ENCODE data around the gene LUC7L3.
"Not testable (repeated sequence)": the region's sequence is repeated elsewhere in the genome, so short reads cannot be mapped to it uniquely, and the experiment has no call there.

Gene LUC7L3

DNA sequence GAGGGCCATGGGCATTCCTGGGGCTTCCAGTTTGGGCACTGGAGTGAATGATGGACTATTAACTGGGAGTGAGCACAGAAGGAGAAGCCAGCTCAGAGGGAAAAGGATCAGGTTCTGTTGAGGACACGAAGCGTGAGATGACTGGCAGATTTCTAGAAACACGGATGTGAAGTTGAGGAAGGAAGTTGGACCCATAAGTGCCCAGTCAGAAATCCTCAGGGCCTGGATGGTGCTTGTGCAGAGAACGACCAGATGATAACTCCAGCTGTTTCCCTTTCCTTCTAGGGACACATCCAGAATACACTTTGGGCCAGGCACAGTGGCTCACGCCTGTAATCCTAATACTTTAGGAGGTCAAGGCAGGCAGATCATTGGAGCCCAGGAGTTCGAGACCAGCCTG, 71.2 kb downstream of the LUC7L3 start:
- DNase-seq: peak; percentile 30

DNA sequence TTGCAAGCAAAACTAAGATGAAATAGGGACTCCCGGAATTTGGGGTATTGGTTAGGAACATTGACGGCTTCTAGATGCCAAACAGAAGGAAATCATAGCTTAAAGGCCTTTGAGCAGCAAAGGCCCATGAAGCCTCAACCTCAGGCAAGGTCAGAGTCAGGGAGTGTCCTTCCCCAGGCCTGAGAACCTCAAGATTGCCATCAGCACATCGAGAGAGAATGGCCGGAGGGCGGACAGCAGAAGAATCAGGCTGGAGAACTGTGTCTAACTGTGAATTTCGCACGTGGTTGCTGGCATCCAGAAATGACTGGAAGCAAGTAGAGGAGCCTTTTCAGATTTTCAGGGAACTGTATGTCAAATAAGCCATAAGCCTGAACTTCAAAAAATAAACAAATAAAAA, 72.7 kb downstream of the LUC7L3 start:
- no peak for DNase-seq

DNA sequence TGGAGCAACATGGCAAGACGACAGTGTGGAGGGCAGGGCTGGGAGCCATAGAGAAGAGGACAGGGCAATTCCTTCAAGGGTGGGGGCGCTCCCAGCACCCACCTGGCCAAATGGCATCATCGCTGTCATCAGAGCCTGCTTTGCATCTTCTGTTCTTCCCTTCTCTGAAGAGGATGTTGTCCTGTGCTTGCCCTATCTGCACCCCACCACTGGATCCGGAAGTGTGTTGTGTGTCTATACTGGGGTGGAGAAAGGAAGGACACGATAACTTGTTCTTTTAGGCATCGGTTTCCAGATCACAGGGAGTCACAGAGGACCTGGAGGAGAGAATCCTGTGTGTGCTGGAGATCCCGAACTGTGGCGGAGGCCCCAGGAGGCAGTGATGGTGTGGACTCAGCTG, 73.6 kb downstream of the LUC7L3 start:
- DNase-seq: no peak

DNA sequence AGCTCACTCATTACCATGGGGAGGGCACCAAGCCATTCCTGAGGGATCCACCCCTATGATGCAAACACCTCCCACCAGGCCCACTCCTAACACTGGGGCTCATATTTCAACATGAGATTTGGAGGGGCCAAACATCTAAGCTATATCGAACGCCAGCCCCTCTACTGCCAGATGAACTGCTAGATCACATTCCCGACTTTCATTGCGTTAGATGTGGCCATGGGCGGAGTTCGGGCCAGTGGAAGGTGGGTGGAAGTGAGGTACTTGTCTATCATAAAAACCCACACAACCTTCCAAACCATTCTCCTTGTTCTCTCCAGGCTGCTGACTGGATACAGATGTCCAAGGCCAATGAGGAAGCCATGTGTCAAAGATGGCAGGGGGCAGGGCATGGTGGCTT, 75.0 kb downstream of the LUC7L3 start:
- DNase-seq: no peak

DNA sequence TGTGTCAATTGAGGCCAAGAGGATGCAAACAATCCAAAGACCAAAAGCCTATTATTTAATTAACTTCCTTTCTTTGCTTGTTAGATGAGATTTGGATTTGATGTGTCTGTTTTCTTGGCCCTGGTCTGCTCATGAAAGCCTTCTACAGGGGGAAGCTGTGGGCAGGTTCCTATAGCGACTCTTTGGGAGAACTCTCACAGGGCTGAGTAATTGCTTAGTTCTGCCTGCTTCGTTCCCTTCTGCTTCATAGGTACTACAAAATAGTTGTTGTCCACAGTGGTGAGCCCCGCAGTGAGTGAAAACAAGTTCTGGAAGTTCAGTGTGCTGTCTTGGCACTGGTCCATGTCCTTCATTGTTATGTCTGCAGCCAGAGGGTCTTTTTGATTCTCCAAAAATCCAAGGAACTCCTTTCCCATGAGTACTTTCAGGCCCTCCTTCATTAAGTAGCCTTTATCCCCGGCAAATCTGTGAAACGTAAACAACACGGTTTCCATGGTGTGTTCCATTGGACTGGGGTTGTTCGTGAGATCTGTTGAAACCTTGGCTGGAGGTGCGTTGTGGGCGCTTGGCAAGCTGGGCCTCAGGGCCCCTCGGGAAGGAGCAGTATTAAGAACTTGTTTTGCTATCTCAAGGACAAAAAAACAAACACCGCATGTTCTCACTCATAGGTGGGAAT, 77.9 kb downstream of the LUC7L3 start:
- DNase-seq: no peak

DNA sequence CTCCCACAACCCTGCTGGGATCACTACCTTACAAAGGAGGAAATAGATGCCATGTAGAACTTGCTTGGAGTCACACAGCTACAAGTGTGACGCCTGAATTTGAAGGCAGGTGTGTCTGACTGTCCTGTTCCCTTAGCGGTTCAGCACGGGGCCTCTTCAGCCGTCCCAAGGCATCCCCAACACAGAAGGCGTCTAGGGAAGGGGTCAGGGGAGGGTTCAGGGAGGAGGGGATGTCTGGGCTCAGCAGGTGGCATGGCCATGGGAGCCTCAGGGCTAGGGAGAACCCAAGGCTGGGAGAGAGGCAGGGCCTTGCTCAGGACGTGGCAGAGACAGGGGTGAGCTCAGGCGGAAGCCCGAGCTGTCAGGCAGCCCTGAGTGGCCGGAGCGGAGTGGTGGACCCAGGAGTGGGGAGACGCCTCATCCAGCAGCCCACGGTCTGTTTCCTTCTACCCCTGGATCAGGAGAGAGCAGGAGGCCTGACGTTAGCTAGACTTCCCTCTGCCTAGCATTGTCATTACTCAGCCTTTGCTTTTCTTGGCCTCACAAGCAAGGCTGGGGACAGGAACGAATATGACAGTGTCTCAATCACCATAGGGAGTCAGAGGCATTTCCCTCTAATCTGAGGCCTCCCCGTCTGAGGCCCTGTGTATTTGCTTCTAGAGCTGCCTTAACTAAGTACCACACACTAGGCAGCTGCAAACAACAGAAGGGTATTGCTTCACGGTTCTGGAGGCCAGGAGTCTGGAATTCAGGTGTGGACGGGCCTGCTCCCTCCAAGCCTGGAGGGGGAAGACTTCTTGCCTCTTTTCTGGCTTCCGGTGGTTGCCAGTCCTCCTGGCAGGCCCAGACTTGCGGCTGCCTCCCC, 79.3 kb downstream of the LUC7L3 start:
- no peak for DNase-seq

DNA sequence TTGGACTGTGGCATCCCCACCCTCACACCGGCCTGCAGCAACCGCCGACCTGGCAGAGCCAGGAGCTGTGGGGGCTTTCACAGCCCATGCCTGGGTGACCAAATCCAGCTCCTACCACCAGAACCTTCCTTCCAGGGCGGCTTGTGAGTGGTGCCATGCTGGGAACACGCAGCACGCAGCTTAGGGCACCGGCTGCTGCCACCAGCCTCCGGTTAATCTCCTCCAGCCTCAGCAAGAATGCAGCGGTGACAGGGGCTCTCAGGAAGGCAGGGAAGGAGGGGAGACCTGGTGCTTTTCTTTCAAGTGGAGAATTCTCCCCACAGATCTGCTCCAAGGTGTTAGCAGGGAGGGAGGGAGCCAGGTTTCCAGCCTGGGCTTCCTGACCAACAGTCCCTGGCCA, 80.2 kb downstream of the LUC7L3 start:
- no peak for DNase-seq

DNA sequence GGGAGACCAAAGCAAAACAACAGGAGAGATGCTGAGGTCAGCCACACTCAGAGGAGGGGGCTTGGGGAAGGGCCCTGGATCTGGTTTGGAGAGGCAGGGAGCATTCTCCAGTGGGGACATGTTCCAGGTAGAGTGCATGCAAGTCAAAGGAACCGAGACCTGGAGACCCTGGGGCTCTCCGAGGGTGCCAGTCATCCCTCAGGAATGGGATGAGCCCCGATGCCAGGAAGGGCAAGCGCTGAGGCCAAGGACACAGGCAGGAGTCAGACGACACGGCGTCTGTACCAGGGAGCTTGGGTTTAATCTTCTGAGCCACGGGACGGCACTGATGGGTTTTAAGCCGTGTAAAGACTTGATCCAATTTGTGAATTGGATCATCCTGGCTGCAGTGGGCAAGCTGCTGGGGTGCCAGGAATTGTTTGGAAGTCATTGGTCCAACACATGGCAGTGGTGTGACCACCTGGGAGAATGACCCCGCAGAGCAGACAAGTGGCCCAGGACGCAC, 80.8 kb downstream of the LUC7L3 start:
- no peak for DNase-seq

DNA sequence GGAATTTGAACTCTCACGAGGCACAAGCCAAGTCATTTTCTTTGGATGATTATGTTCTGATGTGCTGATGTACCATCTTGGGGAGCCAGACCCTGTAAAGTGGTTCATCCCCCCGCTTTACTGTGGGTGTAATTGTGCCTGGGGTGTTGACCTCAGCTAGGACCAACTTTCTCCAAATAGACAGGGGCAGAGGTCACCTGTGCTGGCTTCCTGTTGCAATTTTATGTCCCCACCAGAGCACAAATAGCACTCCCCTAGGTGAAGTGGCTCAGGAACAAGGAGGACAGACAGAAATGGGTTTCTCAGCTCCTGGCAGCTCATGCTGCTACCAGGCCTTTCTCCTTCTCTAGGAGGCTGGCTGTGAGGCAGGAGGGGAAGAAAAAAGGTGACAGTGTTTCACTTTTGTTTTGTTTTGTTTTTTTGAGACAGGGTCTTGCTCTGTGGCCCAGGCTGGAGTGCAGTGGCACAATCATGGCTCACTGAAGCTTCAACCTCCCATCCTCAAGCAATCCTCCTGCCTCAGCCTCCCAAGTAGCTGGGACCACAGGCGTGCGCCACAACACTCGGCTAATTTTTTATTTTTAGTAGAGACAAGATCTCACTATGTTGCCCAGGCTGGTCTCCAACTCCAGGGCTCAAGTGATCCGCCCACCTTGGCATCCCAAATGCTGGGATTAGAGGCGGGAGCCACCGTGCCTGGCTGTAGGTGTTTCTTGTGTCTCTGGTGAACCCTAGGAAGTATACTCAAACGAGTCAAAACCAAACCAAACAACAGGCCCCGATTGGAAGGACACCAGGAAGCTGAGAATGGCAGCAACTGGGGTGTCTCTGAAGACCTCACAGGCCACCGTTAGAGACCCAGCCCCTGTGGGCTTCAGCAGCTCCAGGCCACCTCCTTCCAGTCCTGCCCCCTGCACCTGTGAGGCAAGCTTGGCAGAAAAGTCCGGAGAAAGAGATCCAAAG, 83.5 kb downstream of the LUC7L3 start:
- no peak for DNase-seq

DNA sequence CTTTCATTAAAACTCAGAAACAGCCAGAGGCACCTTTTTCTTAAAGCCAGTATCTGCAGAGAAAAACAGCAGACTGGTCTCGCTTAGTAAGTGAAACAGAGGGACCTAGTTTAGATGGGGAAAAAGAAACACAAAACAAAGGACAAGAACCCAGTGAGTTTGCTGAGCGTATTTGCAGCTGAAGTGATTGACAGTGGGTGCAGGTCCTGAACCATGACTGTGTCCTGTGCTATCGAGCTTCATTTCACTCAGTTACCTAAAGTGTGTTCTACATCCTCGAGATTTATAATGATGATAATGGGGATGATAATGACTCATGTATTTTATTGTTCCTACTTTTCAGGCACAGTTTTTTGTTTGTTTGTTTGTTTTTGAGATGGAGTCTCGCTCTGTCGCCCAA, 84.3 kb downstream of the LUC7L3 start:
- no peak for DNase-seq

DNA sequence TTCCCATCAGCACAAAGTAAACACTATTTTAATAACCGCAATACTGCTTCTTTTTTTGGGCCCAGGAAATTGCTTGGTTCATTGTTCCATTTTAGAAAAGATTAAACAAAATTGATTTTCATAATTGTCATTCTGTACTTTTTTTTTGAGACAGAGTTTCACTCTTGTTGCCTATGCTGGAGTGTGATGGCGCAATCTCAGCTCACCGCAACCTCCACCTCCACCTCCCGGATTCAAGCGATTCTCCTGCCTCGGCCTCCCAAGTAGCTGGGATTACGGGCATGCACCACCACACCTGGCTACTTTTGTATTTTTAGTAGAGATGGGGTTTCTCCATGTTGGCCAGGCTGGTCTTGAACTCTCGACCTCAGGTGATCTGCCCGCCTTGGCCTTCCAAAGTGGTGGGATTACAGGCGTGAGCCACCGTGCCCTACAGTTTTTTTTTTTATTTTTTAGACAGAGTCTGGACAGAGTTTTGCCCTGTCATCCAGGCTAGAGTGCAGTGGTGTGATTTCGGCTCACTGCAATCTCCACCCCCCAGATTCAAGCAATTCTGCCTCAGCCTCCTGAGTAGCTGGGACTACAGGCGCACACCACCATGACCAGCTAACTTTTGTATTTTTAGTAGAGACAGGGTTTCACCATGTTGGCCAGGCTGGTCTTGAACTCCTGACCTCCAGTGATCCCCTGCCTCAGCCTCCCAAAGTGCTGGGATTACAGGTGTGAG, 85.5 kb downstream of the LUC7L3 start:
- not testable (repeated sequence) for DNase-seq

DNA sequence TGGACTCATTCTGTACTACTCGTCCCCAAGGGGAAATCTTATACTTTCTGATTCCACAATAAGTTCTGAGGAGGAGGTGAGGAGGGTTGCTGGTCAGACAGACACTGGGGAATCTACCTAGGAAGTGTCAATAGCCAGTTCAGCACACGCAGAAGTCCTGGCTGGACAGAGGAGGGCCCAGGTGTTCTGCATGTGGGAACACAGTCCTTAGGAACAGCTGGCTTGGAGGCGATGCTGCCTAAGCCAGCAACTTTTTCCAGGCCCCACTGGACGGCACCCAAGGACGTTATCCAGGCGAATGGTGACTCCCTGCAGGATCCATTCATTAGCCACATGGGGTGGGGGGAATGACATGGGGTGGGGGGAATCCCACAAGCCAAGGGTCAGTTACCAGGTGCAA, 86.1 kb downstream of the LUC7L3 start:
- no peak for DNase-seq

All from hematopoietic multipotent progenitor cell treated with erythropoietin and hydrocortisone succinate and interleukin-3 and kit ligand, for 6 days (in vitro differentiated cells).